GM23248 (cell line): ENCODE data around the gene RAN.

Experiments used
- EZH2 ChIP-seq: fragments of 200-600 bp; sonication (generic); IDR thresholded peaks from 2 replicates; pipeline ENCODE4 v1.6.1; 2018; ENCODE audit warnings: antibody characterized with exemption, mild to moderate bottlenecking; ENCODE audit not compliant: insufficient read depth, poor library complexity, severe bottlenecking
- EZH2phosphoT487 ChIP-seq: fragments of 200-600 bp; sonication (generic); IDR thresholded peaks from 2 replicates; pipeline ENCODE4 v1.6.1; 2018; ENCODE audit warnings: antibody characterized with exemption, moderate library complexity, mild to moderate bottlenecking, low read depth; ENCODE audit not compliant: insufficient read depth

DNA sequence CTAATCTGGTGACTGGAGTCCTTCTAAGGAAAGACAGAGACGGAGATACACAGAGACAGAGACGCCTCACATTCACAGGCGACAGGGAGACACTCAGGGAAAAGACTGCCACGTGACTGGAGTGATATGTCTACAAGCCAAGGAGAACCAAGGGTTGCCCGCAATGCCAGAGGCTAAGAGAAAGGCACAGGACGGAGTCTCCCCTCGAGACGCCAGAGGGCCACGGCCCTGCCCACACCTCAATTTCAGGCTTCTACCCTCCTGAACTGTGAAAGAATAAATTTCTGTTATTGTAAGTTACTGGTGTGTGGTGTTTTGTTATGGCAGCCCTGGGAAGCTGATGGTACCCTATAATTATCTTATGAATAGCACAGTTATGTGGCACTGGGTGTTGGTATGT is 11.6 kb upstream of the RAN start:
- TF ChIP-seq EZH2phosphoT487 (no peak), EZH2 (no peak)
